Muscle layer of duodenum (tissue), 2 donors: ENCODE measurements around the gene SLC7A5.
"Not testable (repeated sequence)": the region's sequence is repeated elsewhere in the genome, so short reads cannot be mapped to it uniquely, and the experiment has no call there.

Source experiments
- H3K27ac ChIP-seq: one replicate; pipeline ENCODE4 v1.7.0; 2013; ENCODE audit warnings: mild to moderate bottlenecking, low read length
- H3K27me3 ChIP-seq: one replicate; pipeline ENCODE4 v1.7.0; 2013; ENCODE audit warnings: low read depth, mild to moderate bottlenecking, control low read depth, low read length
- H3K36me3 ChIP-seq, 2 donors: one replicate each; pipeline ENCODE4 v1.7.0; 2013; ENCODE audit warnings: low read length in 2 of 2, control low read depth in 1 of 2, mild to moderate bottlenecking in 1 of 2; ENCODE audit not compliant: insufficient read depth in 2 of 2, control insufficient read depth in 1 of 2
- H3K4me1 ChIP-seq, 2 donors: one replicate each; pipeline ENCODE4 v1.7.0; 2013; ENCODE audit warnings: low read length in 2 of 2, mild to moderate bottlenecking in 2 of 2, control low read depth in 1 of 2, moderate library complexity in 1 of 2; ENCODE audit not compliant: insufficient read depth in 2 of 2, control insufficient read depth in 1 of 2
- H3K4me3 ChIP-seq, 2 donors: one replicate each; pipeline ENCODE4 v1.7.0; 2013; ENCODE audit warnings: low read length in 2 of 2, low read depth in 1 of 2, mild to moderate bottlenecking in 1 of 2
- H3K9me3 ChIP-seq, 2 donors: one replicate each; pipeline ENCODE4 v1.7.0; 2013; ENCODE audit warnings: low read length in 2 of 2, control low read depth in 1 of 2, mild to moderate bottlenecking in 1 of 2; ENCODE audit not compliant: control insufficient read depth in 1 of 2
- donor health status: healthy.

SLC7A5 gene

DNA sequence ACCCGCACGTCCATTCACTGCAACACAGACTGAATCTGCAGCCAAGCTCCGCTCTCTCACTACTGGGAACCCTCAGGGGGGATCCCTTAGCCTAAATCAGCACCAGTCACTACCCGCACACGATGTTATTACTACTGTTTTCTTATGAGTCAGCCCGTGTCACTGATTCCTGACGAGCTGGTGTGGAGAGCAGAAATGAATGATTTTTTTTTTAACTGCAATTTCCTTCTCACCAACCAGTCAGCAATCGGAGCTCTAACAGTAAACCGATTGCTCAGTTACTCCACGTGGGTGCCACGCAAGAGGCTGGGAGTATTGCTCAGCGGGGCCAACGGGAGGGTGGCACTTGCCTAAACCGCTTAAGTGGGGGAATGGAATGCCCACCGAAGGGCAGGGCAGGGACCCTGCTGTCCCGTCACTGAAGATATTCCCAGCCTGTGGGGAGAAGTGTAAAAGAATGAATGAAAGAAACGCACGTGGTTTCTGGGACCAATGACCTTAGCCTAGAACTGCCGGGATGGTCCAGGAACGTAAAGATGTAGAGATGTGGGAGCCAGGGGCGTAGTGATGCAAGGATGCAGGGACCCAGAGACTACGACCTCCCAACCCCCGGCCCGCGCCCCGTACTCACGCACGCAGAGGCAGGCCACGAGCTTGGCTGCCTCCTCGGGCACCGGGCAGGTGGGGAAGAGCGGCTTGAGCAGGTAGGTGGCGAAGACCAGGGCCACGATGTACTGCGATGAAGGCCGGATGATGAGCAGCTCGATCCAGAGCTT lies 865 bp downstream of the SLC7A5 start:
- not testable (repeated sequence) for H3K27me3 ChIP-seq, H3K27ac ChIP-seq, H3K4me1 ChIP-seq, H3K36me3 ChIP-seq, H3K9me3 ChIP-seq
- H3K4me3 ChIP-seq = peak overlapping the region; percentile 56 to 69

DNA sequence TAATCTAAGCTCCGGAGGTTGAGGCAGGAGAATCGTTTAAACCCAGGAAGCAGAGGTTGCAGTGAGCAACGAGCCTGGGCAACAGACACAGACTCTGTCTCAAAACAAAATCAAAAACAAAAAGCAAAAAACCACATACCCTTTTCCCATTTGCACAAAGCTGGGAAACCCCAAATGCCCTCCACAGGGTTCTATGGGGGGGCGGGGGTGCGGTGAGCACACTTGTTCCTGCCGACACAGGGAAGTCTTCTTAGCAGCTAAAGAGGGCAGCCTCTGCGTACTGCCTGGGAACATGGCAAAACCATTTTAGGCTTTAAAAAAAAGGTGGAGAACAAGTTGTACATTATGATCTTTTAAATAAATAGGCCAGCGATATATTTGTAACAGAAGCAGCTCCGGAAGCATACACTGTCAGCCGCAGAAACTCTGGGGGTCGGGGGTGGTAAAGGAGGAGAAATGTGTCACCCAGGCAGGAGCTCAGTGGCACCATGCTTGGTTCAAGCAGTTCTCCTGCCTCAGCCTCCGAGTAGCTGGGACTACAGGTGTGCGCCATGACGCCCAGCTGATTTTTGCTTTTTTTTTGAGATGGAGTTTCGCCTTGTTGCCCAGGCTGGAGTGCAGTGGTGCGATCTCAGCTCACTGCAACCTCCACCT lies 3.3 kb downstream of the SLC7A5 start:
- H3K36me3 ChIP-seq, H3K9me3 ChIP-seq, H3K27ac ChIP-seq, H3K4me1 ChIP-seq, H3K27me3 ChIP-seq, H3K4me3 ChIP-seq: not testable (repeated sequence)

DNA sequence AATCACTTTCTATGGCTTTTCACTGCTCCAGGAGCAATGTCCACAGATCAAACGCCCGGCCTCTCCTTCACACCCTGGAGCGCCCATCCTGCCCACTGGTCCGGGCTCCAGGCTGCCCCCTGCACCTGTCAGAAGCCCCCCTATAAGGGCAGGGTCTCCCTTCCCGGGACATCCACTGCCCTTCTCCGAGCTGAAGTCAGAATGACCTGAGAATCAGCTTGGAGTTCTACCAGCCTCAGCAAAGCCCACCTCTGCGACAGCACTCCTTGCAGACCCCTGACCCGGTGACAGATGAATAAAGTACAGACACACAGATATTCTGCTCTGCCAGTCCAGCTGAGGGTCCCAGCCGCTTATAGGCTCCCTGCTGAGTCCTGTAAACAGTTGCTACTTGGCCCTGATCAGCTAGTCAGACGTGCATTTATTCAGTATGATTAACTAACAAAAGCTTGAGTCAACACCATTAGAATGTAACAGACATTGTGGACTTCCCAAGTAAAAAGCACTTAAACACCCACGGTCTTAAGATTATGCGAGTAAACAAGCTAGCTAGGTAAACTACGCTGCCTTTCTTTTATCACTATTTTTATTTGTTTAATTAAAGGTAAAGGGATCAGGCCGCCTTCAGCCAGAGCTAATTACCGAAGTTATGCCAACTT lies 4.8 kb downstream of the SLC7A5 start:
- no peak overlapping the region for H3K4me3 ChIP-seq
- no peak overlapping the region for H3K27ac ChIP-seq
- peaks cover 0 to 7% of the 10 kb centered on the region in 2 donors for H3K4me1 ChIP-seq
- H3K27me3 ChIP-seq = no peaks in the 10 kb centered on the region
- H3K9me3 ChIP-seq = no peaks in the 10 kb centered on the region
- H3K36me3 ChIP-seq = no peaks in the 10 kb centered on the region

DNA sequence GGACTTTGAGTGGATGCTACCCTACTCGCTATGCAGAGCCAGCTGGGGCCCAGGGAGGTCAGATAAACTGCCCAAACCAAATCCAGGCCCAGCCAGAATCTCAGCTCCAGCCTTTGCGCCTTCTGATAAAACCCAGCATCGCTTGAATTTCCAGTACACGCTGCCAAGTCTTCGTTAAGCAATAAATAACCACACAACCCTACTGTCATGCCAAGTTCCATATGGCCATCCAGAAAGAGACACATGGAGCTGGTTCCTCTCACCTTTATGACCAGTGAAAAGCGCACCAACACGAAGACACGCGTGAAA lies 6.0 kb downstream of the SLC7A5 start:
- H3K9me3 ChIP-seq, H3K4me1 ChIP-seq, H3K27ac ChIP-seq, H3K4me3 ChIP-seq, H3K36me3 ChIP-seq, H3K27me3 ChIP-seq: not testable (repeated sequence)

DNA sequence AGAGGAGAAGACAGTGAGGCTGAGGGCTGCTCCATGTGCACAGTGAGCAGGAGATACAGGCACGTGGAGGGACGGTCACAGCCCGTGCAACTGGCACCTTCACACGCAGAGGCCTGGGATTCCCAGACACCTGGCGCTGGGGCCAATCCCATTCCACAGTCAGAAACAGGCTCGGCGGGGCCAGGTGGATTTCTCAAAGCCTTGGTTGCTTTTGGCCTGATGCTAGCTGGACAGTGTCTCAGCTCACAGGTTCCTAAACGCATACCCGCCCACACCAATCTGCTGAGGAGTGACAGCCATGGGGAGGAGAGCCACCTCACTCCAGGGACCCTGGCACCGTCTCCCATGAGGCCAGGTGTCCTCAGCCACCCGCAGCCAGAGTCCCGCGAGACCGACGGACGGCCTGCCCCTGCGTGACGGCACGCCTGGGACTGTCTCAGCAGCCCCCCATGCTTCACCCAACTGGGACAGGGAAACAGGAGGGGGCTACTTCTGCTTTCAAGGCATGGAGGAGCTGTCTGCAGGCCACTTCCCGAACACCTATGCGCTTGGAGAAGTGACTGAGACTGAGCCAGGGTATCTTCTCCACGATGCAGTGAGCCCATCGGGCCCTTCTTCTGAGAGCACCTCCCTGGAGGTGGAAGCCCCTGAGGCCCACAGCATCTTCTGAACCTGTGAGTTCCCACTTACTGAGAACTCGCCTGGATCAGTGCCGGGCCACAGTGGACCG lies 6.5 kb downstream of the SLC7A5 start:
- not testable (repeated sequence) for H3K4me3 ChIP-seq, H3K27me3 ChIP-seq, H3K36me3 ChIP-seq, H3K9me3 ChIP-seq, H3K4me1 ChIP-seq, H3K27ac ChIP-seq

DNA sequence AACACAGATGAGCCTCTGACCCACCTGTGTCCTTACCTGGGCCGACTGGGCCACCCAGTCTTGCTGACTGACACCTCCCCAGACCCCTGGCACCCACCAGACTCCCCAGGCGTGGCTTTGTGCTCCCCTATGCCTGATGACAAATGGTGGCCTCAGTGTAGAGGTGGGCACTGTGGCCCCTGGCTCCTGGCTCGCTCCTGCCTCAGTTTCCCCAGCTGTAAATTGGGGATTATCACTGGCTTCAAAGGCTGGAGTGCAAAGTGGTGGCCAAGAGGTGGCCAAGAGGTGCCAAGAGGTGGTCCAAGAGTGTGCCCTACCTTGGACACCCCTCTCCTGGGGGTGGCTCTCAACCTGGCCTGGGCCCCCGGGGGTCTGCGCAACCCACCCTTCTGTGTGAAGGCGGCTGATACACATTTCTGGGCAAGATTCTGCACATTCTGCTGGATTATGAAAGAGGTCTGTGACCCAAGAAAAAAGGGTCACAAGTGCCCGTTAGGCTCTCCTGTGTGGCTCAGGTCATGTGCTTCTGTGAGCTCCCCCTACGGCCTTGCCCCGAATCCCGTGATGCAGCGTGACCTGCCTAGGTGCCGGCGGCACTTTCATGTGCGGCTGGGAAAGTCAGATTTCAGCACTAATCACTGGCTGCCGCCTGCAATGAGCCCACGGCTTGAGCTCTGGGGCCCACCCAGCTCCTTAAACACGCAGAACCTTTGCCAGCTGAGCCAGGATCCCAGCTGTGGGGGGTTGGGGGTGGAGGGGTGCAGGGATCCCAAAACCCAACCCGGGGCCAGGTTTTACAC lies 7.8 kb downstream of the SLC7A5 start:
- H3K27ac ChIP-seq, H3K36me3 ChIP-seq, H3K4me3 ChIP-seq, H3K4me1 ChIP-seq, H3K27me3 ChIP-seq, H3K9me3 ChIP-seq: not testable (repeated sequence)

DNA sequence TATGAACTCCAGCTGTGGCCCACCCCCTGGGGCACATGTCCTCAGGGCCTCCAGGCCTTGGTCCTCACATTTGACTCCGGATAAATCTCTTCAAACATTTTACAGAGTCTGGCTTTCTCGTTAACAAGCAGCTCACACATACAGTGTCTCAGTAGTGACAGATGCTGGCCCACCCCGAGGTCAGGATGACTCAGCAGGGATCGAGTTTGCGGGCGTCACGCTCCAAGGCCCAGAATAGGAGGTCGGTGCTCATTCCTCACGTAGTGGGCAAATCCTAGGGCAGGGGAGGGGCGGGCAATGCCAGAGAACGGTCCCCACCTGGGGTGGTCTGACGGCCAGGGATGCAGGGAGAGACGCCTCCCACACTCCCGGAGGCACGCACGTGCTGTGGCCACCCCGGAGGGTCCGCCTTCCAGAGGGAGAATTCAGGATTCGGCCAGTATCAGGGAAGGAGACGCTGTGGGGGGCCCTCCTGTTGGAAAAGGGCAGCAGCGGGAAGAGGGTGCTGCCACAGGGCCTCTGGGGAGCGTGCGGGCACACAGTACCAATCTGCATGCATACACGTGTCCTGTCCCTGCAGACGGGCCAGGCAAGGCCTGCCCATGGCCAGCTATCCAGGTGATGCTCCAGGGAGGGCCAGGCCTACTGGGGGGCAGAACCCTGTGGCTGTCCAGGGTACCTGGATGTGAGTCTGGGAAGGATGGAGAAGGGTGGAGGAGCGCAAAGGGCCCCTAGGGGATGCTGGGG lies 8.6 kb downstream of the SLC7A5 start:
- Histone ChIP-seq H3K9me3 (no peaks in the 10 kb centered on the region), H3K36me3 (no peaks in the 10 kb centered on the region), H3K4me3 (no peak overlapping the region), H3K27ac (no peak overlapping the region), H3K4me1 (peaks cover 0 to 7% of the 10 kb centered on the region in 2 donors), H3K27me3 (no peaks in the 10 kb centered on the region)

DNA sequence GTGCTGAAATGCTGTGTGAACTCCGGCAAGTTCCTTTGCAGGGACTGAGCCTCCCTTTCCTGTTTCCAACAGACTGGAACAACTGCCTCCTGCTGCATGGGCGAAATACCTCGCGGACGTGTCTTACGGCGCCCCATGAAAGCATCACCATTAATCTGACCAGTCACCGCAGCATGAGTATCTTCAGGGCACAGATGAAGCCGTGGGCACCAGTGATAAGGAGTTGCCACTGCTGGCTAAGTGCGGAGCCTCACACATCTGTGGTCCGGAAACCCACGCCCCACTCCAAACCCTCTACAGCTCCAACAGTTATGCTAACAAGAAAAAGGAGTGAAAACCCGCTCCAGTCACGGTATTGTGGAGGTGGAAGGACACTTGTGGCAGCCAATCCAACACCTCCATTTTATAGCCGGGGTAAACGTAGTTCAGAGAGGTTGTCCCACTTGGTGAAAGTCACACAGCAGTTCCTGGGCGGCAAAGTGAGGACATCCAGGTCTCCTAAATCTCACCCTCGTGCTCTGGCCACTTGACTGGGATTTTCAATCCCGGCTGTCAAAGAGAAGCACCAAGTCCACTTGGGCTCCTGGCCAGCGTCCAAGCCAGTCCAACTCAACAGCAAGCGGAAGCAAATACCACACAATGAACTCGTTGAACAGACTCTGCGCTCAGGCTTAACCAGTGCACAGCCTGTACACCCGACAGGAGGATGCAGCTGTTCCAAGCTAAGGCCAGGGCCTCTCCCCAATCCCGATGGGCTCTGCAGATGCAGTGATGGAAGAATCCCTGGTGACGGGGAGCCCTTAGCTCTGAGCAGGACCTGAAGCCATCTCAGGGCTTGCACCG lies 10.9 kb downstream of the SLC7A5 start:
- H3K4me1 ChIP-seq = peaks cover 2 to 12% of the 10 kb centered on the region in 2 donors
- H3K36me3 ChIP-seq, H3K4me3 ChIP-seq, H3K9me3 ChIP-seq, H3K27ac ChIP-seq, H3K27me3 ChIP-seq: not testable (repeated sequence)

DNA sequence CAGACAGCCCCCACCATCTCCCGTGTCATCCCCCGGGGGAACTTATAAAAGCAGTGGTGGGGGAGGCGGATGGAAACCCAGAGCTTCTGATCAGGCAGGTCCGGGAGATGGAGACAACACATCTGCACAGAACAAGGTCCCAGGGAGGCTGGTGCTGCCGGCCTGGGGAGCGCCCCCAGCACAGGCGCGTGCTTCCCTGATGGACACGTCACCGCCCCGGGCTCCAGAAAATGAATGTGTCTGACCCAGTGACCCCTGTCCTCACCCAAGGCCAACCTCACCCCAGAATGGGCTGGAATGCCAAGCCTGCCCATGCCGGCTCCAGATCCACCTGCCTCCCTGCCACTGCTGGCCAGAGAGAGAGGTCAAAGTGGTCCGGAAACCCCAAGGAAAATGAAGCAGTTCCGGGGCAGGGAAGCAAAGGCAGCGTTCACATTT lies 12.5 kb downstream of the SLC7A5 start:
- Histone ChIP-seq H3K27ac (no peak overlapping the region), H3K9me3 (no peaks in the 10 kb centered on the region), H3K4me3 (no peak overlapping the region), H3K4me1 (peaks cover 8 to 20% of the 10 kb centered on the region in 2 donors), H3K36me3 (peaks cover 0 to 8% of the 10 kb centered on the region in 2 donors), H3K27me3 (no peaks in the 10 kb centered on the region)
